ENCODE results near the gene MINDY1. TPM values are rescaled to one million over a fixed set of nuclear protein-coding genes. Genes with fewer than 3 reads are reported as not detected.
A peak's percentile ranks its signal among the peaks of the same experiment; 100 is the strongest.

Gene MINDY1
- polyA plus RNA-seq (2011; rRNA removed) = 12.8 and 18.0 TPM in 2 replicates
- polyA minus RNA-seq (2011; rRNA and poly(A)+ RNA removed) = 21.5 and 29.3 TPM in 2 replicates

DNA sequence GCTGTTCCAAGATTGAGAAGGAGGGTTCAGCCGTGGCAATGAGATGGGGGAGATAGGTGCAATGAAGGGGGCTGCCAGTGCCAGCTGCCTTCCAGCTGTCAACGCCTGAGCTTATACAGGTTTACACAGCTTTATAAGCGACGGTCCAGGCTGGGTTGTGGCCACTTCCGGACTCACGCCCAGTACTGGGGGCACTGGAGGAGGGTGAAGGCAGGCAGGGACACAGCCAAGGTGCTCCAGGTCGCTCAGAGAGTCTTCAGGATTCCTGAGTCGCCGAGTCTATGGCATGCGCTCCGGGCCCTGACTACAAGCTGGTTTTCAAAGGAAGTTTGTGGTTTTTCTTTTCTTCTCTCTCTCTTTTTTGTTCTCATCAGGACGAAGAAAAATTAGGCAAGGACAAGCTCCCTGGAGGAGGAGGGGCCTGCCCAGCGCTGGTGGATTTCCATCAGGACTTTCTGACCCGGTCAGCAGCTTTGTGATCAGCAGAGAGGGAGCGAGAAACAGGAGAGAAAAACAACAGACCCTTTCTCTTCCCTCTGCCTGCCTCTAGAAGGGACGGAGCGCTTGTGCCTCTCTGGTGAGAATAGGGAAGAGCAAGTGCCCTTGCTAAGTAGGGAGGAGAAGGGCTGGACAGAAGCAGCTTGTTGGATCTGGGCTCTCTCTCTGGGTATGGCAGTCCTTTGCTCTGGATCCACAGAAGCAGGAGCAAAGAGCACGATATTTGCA is at the start of gene MINDY1:
Gene MINDY1, minus strand, starts transcription at position 576 of the 726 bp plus-strand sequence. CDS start 4,285 bp downstream, outside the sequence.
- POLR2A ChIA-PET = interaction anchor here (0.5 to 1.9 kb wide), 5 partner anchors 9 to 444 kb away, joined by 3 to 8 read pairs (median 5); no protein-coding TSS in a partner anchor
- Histone ChIP-seq H3K27ac (ENCODE audit: low read depth, low read length) (peak within 1 kb of the TSS; percentile 66), H3K27me3 (ENCODE audit: control insufficient read depth, insufficient read depth, low read length) (no peaks in the 10 kb centered on the region), H3K4me3 (ENCODE audit: low read depth, low read length) (peak within 1 kb of the TSS; percentile 70), H3K9me3 (ENCODE audit: control insufficient read depth, insufficient read depth, low read length) (no peaks in the 10 kb centered on the region)
- TF ChIP-seq CTCF (IDR thresholded peaks at IDR 0.05; ENCODE audit: low read depth, low read length) = peak; percentile 72
- CTCF ChIA-PET = interaction anchor here (0.5 to 5.1 kb wide), 19 partner anchors 11 to 541 kb away, joined by 3 to 63 read pairs (median 4); partner anchors contain the start of genes ANXA9, C1orf56, CERS2 and MLLT11
- DNase-seq (ENCODE audit: low read depth, low spot score) = peak; percentile 63

- POLR2A ChIA-PET = interaction anchor here (3.5 kb wide), 1 partner anchor 8 kb away, joined by 24 read pairs; the partner anchor contains the start of gene C1orf56
- Histone ChIP-seq H3K27ac (ENCODE audit: low read depth, low read length) (no peak overlapping the region), H3K27me3 (ENCODE audit: control insufficient read depth, insufficient read depth, low read length) (no peaks in the 10 kb centered on the region), H3K9me3 (ENCODE audit: control insufficient read depth, insufficient read depth, low read length) (no peaks in the 10 kb centered on the region; the same call in 1 of the 2 replicates), H3K4me3 (ENCODE audit: low read depth, low read length) (no peak overlapping the region)
- DNase-seq (ENCODE audit: low read depth, low spot score) = no peak
- CTCF ChIA-PET = interaction anchor here (1.2 to 1.5 kb wide), 2 partner anchors 8 to 15 kb away, joined by 6 read pairs; partner anchors contain the start of genes C1orf56 and GABPB2
- no peak for TF ChIP-seq CTCF (IDR thresholded peaks at IDR 0.05; ENCODE audit: low read depth, low read length)
Measured at GRCh38 chr1:151056149-151056548, 49.4 kb upstream of the MINDY1 start.

- ChIA-PET CTCF (interaction anchor here (1.2 kb wide), 1 partner anchor 16 kb away, joined by 6 read pairs; the partner anchor contains the start of gene GABPB2), POLR2A (interaction anchor here (0.6 kb wide), 1 partner anchor 12 kb away, joined by 5 read pairs; no protein-coding TSS in a partner anchor)
- H3K27ac ChIP-seq (ENCODE audit: low read depth, low read length) = no peak overlapping the region
- H3K27me3 ChIP-seq (ENCODE audit: control insufficient read depth, insufficient read depth, low read length) = no peaks in the 10 kb centered on the region
- no peak for TF ChIP-seq CTCF (IDR thresholded peaks at IDR 0.05; ENCODE audit: low read depth, low read length)
- H3K4me3 ChIP-seq (ENCODE audit: low read depth, low read length) = no peak overlapping the region
- no peaks in the 10 kb centered on the region; the same call in 1 of the 2 replicates for H3K9me3 ChIP-seq (ENCODE audit: control insufficient read depth, insufficient read depth, low read length)
- DNase-seq (ENCODE audit: low read depth, low spot score) = no peak
Measured at GRCh38 chr1:151055581-151055980, 48.9 kb upstream of the MINDY1 start.

DNA sequence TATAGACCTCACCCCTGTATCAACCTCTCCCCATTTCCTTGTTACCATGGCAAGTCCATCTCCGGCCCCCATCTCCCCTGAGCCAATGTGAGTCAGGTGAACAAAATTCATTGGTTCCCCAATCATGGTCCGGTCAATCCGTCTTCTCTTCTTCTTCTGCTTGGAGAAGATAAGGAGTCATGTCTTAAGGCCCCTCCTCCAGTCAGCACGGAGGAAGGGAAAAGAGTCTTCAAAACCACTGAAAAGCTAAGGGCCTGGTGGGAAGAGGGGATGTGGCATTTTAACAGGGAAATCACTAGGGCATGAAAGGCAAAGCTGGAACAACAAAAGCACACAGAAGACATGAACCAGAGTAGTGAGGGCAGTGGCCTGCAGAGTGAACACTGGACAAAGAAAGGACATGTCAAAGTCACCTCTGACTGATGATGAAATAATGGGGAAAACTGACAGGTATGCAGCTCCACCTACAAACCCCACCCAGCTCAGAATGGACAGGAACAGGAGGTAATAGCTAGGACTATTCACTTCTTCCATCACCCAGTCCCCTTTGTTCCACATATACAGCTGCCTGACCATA is 48.4 kb upstream of the MINDY1 start:
- CTCF ChIA-PET = interaction anchor here (1.2 kb wide), 1 partner anchor 16 kb away, joined by 6 read pairs; the partner anchor contains the start of gene GABPB2
- POLR2A ChIA-PET = interaction anchor here (0.6 kb wide), 1 partner anchor 12 kb away, joined by 5 read pairs; no protein-coding TSS in a partner anchor
- Histone ChIP-seq H3K4me3 (ENCODE audit: low read depth, low read length) (no peak overlapping the region), H3K27me3 (ENCODE audit: control insufficient read depth, insufficient read depth, low read length) (no peaks in the 10 kb centered on the region), H3K27ac (ENCODE audit: low read depth, low read length) (no peak overlapping the region), H3K9me3 (ENCODE audit: control insufficient read depth, insufficient read depth, low read length) (no peaks in the 10 kb centered on the region; the same call in 1 of the 2 replicates)
- TF ChIP-seq CTCF (IDR thresholded peaks at IDR 0.05; ENCODE audit: low read depth, low read length) = no peak
- no peak for DNase-seq (ENCODE audit: low read depth, low spot score)
